Measurements from ENCODE around the gene PDZD4. TPM values are rescaled to one million over a fixed set of nuclear protein-coding genes. Genes with fewer than 3 reads are reported as not detected.

Gene PDZD4
- total and polyA plus RNA-seq, 4 donors = 0.15 to 1.8 (median 0.69) TPM

GRCh38 chrX:153775293-153776119, 54.8 kb downstream of the PDZD4 start:
- Histone ChIP-seq H3K9ac (ENCODE audit: low read depth in 1 of 2, low read length in 2 of 2) (no peak overlapping the region), H3K36me3 (ENCODE audit: control insufficient read depth in 4 of 4, insufficient read depth in 3 of 4, low read depth in 1 of 4, low read length in 3 of 4) (no peaks in the 10 kb centered on the region), H3K4me3 (ENCODE audit: low read depth in 1 of 3, low read length in 3 of 3) (no peak overlapping the region), H3K9me3 (ENCODE audit: control insufficient read depth in 4 of 4, low read length in 3 of 4) (no peaks in the 10 kb centered on the region), H3K4me1 (ENCODE audit: control insufficient read depth in 4 of 4, insufficient read depth in 4 of 4, low read length in 3 of 4) (no peaks in the 10 kb centered on the region), H3K27me3 (ENCODE audit: control insufficient read depth in 4 of 4, insufficient read depth in 4 of 4, low read length in 3 of 4) (no peaks in the 10 kb centered on the region), H3K27ac (ENCODE audit: low read depth in 1 of 2, low read length in 2 of 2) (no peak overlapping the region)
- TF ChIP-seq RAD21 (IDR thresholded peaks at IDR 0.05) = no peak
- TF ChIP-seq, protein P1, sequence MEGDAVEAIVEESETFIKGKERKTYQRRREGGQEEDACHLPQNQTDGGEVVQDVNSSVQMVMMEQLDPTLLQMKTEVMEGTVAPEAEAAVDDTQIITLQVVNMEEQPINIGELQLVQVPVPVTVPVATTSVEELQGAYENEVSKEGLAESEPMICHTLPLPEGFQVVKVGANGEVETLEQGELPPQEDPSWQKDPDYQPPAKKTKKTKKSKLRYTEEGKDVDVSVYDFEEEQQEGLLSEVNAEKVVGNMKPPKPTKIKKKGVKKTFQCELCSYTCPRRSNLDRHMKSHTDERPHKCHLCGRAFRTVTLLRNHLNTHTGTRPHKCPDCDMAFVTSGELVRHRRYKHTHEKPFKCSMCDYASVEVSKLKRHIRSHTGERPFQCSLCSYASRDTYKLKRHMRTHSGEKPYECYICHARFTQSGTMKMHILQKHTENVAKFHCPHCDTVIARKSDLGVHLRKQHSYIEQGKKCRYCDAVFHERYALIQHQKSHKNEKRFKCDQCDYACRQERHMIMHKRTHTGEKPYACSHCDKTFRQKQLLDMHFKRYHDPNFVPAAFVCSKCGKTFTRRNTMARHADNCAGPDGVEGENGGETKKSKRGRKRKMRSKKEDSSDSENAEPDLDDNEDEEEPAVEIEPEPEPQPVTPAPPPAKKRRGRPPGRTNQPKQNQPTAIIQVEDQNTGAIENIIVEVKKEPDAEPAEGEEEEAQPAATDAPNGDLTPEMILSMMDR (IDR thresholded peaks at IDR 0.05; ENCODE audit: low read depth, low read length, missing input control) = no peak
- no peak for TF ChIP-seq YY1 (IDR thresholded peaks at IDR 0.05)
- no peak for TF ChIP-seq ATF3 (IDR thresholded peaks at IDR 0.05)
- no peak for TF ChIP-seq FOXA1 (IDR thresholded peaks at IDR 0.05)
- no peak for TF ChIP-seq EGR1 (IDR thresholded peaks at IDR 0.05; ENCODE audit: low read depth in 2 of 2)
- no peak for TF ChIP-seq ZBTB33 (IDR thresholded peaks at IDR 0.05)
- no peak for TF ChIP-seq SP1 (IDR thresholded peaks at IDR 0.05)
- TF ChIP-seq NR2F2 (IDR thresholded peaks at IDR 0.05) = no peak
- no peak for TF ChIP-seq GABPA (IDR thresholded peaks at IDR 0.05 in 1 of 2, conservative IDR thresholded peaks at IDR 0.05 in 1 of 2)
- no peak for TF ChIP-seq RXRA (IDR thresholded peaks at IDR 0.05)
- TF ChIP-seq, protein P2, sequence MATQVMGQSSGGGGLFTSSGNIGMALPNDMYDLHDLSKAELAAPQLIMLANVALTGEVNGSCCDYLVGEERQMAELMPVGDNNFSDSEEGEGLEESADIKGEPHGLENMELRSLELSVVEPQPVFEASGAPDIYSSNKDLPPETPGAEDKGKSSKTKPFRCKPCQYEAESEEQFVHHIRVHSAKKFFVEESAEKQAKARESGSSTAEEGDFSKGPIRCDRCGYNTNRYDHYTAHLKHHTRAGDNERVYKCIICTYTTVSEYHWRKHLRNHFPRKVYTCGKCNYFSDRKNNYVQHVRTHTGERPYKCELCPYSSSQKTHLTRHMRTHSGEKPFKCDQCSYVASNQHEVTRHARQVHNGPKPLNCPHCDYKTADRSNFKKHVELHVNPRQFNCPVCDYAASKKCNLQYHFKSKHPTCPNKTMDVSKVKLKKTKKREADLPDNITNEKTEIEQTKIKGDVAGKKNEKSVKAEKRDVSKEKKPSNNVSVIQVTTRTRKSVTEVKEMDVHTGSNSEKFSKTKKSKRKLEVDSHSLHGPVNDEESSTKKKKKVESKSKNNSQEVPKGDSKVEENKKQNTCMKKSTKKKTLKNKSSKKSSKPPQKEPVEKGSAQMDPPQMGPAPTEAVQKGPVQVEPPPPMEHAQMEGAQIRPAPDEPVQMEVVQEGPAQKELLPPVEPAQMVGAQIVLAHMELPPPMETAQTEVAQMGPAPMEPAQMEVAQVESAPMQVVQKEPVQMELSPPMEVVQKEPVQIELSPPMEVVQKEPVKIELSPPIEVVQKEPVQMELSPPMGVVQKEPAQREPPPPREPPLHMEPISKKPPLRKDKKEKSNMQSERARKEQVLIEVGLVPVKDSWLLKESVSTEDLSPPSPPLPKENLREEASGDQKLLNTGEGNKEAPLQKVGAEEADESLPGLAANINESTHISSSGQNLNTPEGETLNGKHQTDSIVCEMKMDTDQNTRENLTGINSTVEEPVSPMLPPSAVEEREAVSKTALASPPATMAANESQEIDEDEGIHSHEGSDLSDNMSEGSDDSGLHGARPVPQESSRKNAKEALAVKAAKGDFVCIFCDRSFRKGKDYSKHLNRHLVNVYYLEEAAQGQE (IDR thresholded peaks at IDR 0.05) = no peak
- WGBS = 92% methylated on average over 42 of the region's 42 CpGs
- no peak for DNase-seq (ENCODE audit: low spot score)

DNA sequence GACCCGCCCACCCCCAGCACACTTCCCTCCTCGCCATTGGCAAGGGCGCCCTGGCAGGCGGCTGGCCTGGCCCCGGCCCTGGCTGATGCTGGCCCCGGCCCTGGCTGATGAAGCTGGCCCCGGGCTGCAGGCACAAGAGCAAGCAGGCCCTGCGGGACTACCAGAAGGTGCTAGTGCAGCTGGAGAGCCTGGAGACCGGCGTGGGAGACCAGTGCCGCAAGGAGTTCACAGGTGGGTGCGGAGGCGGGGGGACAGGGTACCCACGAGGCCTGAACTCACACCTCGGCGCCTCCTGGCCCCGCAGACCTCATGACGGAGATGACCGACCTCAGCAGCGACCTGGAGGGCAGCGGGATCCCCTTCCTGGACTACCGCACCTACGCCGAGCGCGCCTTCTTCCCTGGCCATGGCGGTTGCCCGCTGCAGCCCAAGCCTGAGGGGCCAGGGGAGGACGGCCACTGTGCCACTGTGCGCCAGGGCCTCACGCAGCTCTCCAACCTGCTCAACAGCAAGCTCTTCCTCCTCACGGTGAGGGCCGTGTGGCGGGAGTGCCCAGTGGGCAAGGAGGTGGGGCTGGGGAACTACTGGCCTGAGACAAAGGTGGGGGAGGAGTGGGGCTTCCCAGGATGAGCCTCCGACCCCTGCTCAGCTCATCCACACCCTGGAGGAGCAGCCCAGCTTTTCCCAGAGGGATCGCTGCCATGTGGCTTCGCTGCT, 55.6 kb downstream of the PDZD4 start:
- Histone ChIP-seq H3K36me3 (ENCODE audit: control insufficient read depth in 4 of 4, insufficient read depth in 3 of 4, low read depth in 1 of 4, low read length in 3 of 4) (no peaks in the 10 kb centered on the region), H3K4me3 (ENCODE audit: low read depth in 1 of 3, low read length in 3 of 3) (no peak overlapping the region), H3K9ac (ENCODE audit: low read depth in 1 of 2, low read length in 2 of 2) (no peak overlapping the region), H3K27ac (ENCODE audit: low read depth in 1 of 2, low read length in 2 of 2) (no peak overlapping the region), H3K4me1 (ENCODE audit: control insufficient read depth in 4 of 4, insufficient read depth in 4 of 4, low read length in 3 of 4) (no peaks in the 10 kb centered on the region), H3K27me3 (ENCODE audit: control insufficient read depth in 4 of 4, insufficient read depth in 4 of 4, low read length in 3 of 4) (no peaks in the 10 kb centered on the region), H3K9me3 (ENCODE audit: control insufficient read depth in 4 of 4, low read length in 3 of 4) (no peaks in the 10 kb centered on the region)
- WGBS = 94% methylated on average over 37 of the region's 37 CpGs
- no peak for DNase-seq (ENCODE audit: low spot score)
- TF ChIP-seq FOXA2 (IDR thresholded peaks at IDR 0.05) (no peak), HNF4G (IDR thresholded peaks at IDR 0.05) (no peak), JUND (IDR thresholded peaks at IDR 0.05) (no peak), YY1 (IDR thresholded peaks at IDR 0.05) (no peak), EGR1 (IDR thresholded peaks at IDR 0.05; ENCODE audit: low read depth in 2 of 2) (no peak)
- TF ChIP-seq, protein P1 (IDR thresholded peaks at IDR 0.05; ENCODE audit: low read depth, low read length, missing input control) = no peak
- TF ChIP-seq, protein P3, sequence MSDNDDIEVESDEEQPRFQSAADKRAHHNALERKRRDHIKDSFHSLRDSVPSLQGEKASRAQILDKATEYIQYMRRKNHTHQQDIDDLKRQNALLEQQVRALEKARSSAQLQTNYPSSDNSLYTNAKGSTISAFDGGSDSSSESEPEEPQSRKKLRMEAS (IDR thresholded peaks at IDR 0.05) = no peak
- TF ChIP-seq, protein P2 (IDR thresholded peaks at IDR 0.05) = no peak

Data from liver (tissue), 9 donors.